PC-3 (cell line): Measurements from ENCODE around the gene ILF3. TPM values are rescaled to one million over a fixed set of nuclear protein-coding genes. Genes with fewer than 3 reads are reported as not detected.

ENCODE experiments used
- ATAC-seq: fragments of 200-7000 bp; cut with Tn5 transposase; 2 replicates; pipeline ENCODE4 v1.9.1; 2020; ENCODE audit warnings: mild to moderate bottlenecking, moderate library complexity
- BruUV-seq: library from RNA; stranded (reverse); fragments of 400-500 nt; replicated peaks from 2 replicates; lab custom pipeline; 2021; lab: Mats Ljungman, UMichigan
- CTCF ChIA-PET: fragments of 300-600 bp; sonication (Branson Sonifier 250); formaldehyde crosslinking; loops from one replicate; lab custom pipeline; 2022; ENCODE audit warnings: antibody characterized with exemption; lab: Charles Lee
- POLR2A ChIA-PET: fragments of 300-600 bp; sonication (Branson Sonifier 250); formaldehyde crosslinking; loops from one replicate; lab custom pipeline; 2022; ENCODE audit warnings: antibody characterized with exemption; ENCODE audit not compliant: unreplicated experiment; lab: Charles Lee
- DNase-seq: peaks from one replicate; pipeline ENCODE4 v3.0.0-alpha.2; 2015
- H2AFZ ChIP-seq: fragments of 300-600 bp; sonication (generic); 2 replicates; pipeline ENCODE4 v1.6.0; 2016; ENCODE audit warnings: antibody characterized with exemption, low read length
- H3F3A ChIP-seq: fragments of 300-600 bp; sonication (generic); one replicate; pipeline ENCODE4 v1.6.0; 2017; ENCODE audit warnings: antibody characterized with exemption, low read length, control low read depth, mild to moderate bottlenecking; ENCODE audit not compliant: unreplicated experiment
- H3K27ac ChIP-seq: fragments of 300-600 bp; sonication (generic); 2 replicates; pipeline ENCODE4 v1.5.1; 2016; ENCODE audit warnings: mild to moderate bottlenecking, low read length
- H3K27me3 ChIP-seq: fragments of 300-600 bp; sonication (generic); 2 replicates; pipeline ENCODE4 v1.6.1; 2016; ENCODE audit warnings: low read length, mixed read lengths
- H3K36me3 ChIP-seq: fragments of 300-600 bp; sonication (generic); 2 replicates; pipeline ENCODE4 v1.6.1; 2016; ENCODE audit warnings: low read depth, mixed run types, low read length, mixed read lengths
- H3K4me1 ChIP-seq: fragments of 300-600 bp; sonication (generic); 2 replicates; pipeline ENCODE4 v1.5.1; 2016; ENCODE audit warnings: low read length; ENCODE audit not compliant: insufficient read depth
- H3K4me2 ChIP-seq: fragments of 300-600 bp; sonication (generic); 2 replicates; pipeline ENCODE4 v1.6.0; 2016; ENCODE audit warnings: low read length
- H3K4me3 ChIP-seq: fragments of 300-600 bp; sonication (generic); 2 replicates; pipeline ENCODE4 v1.5.1; 2016; ENCODE audit warnings: mild to moderate bottlenecking, low read length, mixed read lengths
- H3K79me2 ChIP-seq: fragments of 300-600 bp; sonication (generic); 2 replicates; pipeline ENCODE4 v1.6.1; 2017; ENCODE audit warnings: low read length, mixed read lengths
- H3K9ac ChIP-seq: fragments of 300-600 bp; sonication (generic); 2 replicates; pipeline ENCODE4 v1.6.0; 2016; ENCODE audit warnings: mild to moderate bottlenecking, low read length
- H3K9me2 ChIP-seq: fragments of 300-600 bp; sonication (generic); replicated peaks from 2 replicates; pipeline ENCODE4 v1.6.1; 2016; ENCODE audit warnings: mixed run types, low read length, mixed read lengths
- H3K9me3 ChIP-seq: fragments of 300-600 bp; sonication (generic); 2 replicates; pipeline ENCODE4 v1.6.1; 2016; ENCODE audit warnings: low read length, mixed read lengths
- H4K20me1 ChIP-seq: fragments of 300-600 bp; sonication (generic); 2 replicates; pipeline ENCODE4 v1.6.1; 2016; ENCODE audit warnings: low read length, mixed read lengths
- CTCF ChIP-seq: fragments of 300-600 bp; sonication (generic); conservative IDR thresholded peaks from 2 replicates; pipeline ENCODE4 v1.5.1; 2017; ENCODE audit warnings: antibody characterized with exemption, low read depth, mild to moderate bottlenecking, low read length
- EZH2 ChIP-seq: fragments of 300-600 bp; sonication (generic); IDR thresholded peaks from one replicate; pipeline ENCODE4 v1.6.1; 2017; ENCODE audit warnings: antibody characterized with exemption, mild to moderate bottlenecking, low read length; ENCODE audit not compliant: unreplicated experiment
- EZH2phosphoT487 ChIP-seq: fragments of 300-600 bp; sonication (generic); IDR thresholded peaks from 2 replicates; pipeline ENCODE4 v1.6.1; 2018; ENCODE audit warnings: mild to moderate bottlenecking, antibody characterized with exemption, low read length, borderline replicate concordance
- intact Hi-C: fragments of 100-400 bp; cut with micrococcal nuclease; formaldehyde crosslinking; loops from 2 replicates; pipeline ENCODE4 v1.9.0; 2023
- total RNA-seq: library from RNA; depleted of rRNA; stranded (reverse); fragments of >200 nt; gene quantifications from 2 replicates; pipeline ENCODE4 v1.2.3, GENCODE V29; 2014

ILF3 gene
- total RNA-seq, 1 experiment from 2014 or later, result 322 TPM

- POLR2A ChIA-PET, result no interaction called here
- intact Hi-C loops, result no loop called here
- ATAC-seq (no peak), DNase-seq (no peak)
- no peaks in the 10 kb centered on the region for H3K4me1 ChIP-seq
- no peaks in the 10 kb centered on the region for H3K9me3 ChIP-seq
- no TSS peak for BruUV-seq
- no peaks in the 10 kb centered on the region for H3K9me2 ChIP-seq
- no peak overlapping the region for H3K4me2 ChIP-seq
- H3K27me3 ChIP-seq, result no peaks in the 10 kb centered on the region
- H2AFZ ChIP-seq, result no peak overlapping the region
- H3K27ac ChIP-seq, result no peak overlapping the region
- TF ChIP-seq EZH2phosphoT487, result no peak
- TF ChIP-seq EZH2, result no peak
- no peak for TF ChIP-seq CTCF
- no peak overlapping the region for H3K9ac ChIP-seq
- peaks cover 97% of the 10 kb centered on the region for H3K79me2 ChIP-seq
- CTCF ChIA-PET, result no interaction called here
- no peak overlapping the region for H3K4me3 ChIP-seq
- H3F3A ChIP-seq, result no peaks in the 10 kb centered on the region
- H4K20me1 ChIP-seq, result peaks cover 35% of the 10 kb centered on the region; the same call in 1 of the 2 replicates
- no peaks in the 10 kb centered on the region for H3K36me3 ChIP-seq
Measured at GRCh38 chr19:10729411-10729810, 75.3 kb downstream of the ILF3 start.

GRCh38 chr19:10730932-10731331 is 76.8 kb downstream of the ILF3 start:
- ChIA-PET CTCF (no interaction called here), POLR2A (no interaction called here)
- H3K9me2 ChIP-seq, result no peaks in the 10 kb centered on the region
- no peak overlapping the region for H3K4me3 ChIP-seq
- H3F3A ChIP-seq, result no peaks in the 10 kb centered on the region
- no peak overlapping the region for H2AFZ ChIP-seq
- no peak for DNase-seq
- TF ChIP-seq EZH2phosphoT487, result no peak
- no peak for TF ChIP-seq EZH2
- TF ChIP-seq CTCF, result no peak
- H3K4me1 ChIP-seq, result no peaks in the 10 kb centered on the region
- no peak for ATAC-seq
- no peak overlapping the region for H3K9ac ChIP-seq
- H3K4me2 ChIP-seq, result no peak overlapping the region
- peaks cover 97% of the 10 kb centered on the region for H3K79me2 ChIP-seq
- BruUV-seq, result no TSS peak
- H3K27me3 ChIP-seq, result no peaks in the 10 kb centered on the region
- H4K20me1 ChIP-seq, result peaks cover 35% of the 10 kb centered on the region; the same call in 1 of the 2 replicates
- H3K9me3 ChIP-seq, result no peaks in the 10 kb centered on the region
- H3K27ac ChIP-seq, result no peak overlapping the region
- intact Hi-C loops, result no loop called here
- H3K36me3 ChIP-seq, result no peaks in the 10 kb centered on the region

GRCh38 chr19:10735741-10736140 is 81.6 kb downstream of the ILF3 start:
- H3K9me3 ChIP-seq, result no peaks in the 10 kb centered on the region
- H3K27me3 ChIP-seq, result no peaks in the 10 kb centered on the region
- H3K4me1 ChIP-seq, result peaks cover 4% of the 10 kb centered on the region; the same call in 1 of the 2 replicates
- H2AFZ ChIP-seq, result no peak overlapping the region
- no peak overlapping the region for H3K4me2 ChIP-seq
- no peaks in the 10 kb centered on the region for H3F3A ChIP-seq
- CTCF ChIA-PET, result no interaction called here
- ATAC-seq (no peak), DNase-seq (no peak)
- POLR2A ChIA-PET, result no interaction called here
- TF ChIP-seq EZH2phosphoT487, result no peak
- no peak for TF ChIP-seq EZH2
- TF ChIP-seq CTCF, result no peak
- H3K9me2 ChIP-seq, result no peaks in the 10 kb centered on the region
- no peak overlapping the region for H3K9ac ChIP-seq
- no TSS peak for BruUV-seq
- H3K27ac ChIP-seq, result no peak overlapping the region
- peaks cover 95% of the 10 kb centered on the region for H3K79me2 ChIP-seq
- intact Hi-C loops, result no loop called here
- H3K4me3 ChIP-seq, result no peak overlapping the region
- H4K20me1 ChIP-seq, result peaks cover 14% of the 10 kb centered on the region; the same call in 1 of the 2 replicates
- no peaks in the 10 kb centered on the region for H3K36me3 ChIP-seq
